IMR-90 (cell line): Measurements from ENCODE around the gene SENP6.

Experiments
- CEBPB ChIP-seq: IDR thresholded peaks from 2 replicates; pipeline ENCODE4 v1.6.1; 2012; ENCODE audit warnings: low read depth, low read length, improper control_type of control experiment
- CTCF ChIP-seq: conservative IDR thresholded peaks from 2 replicates; pipeline ENCODE4 v1.5.1; 2012; ENCODE audit warnings: mild to moderate bottlenecking, low read depth, low read length, improper control_type of control experiment
- FOS ChIP-seq: fragments of 150-350 bp; IDR thresholded peaks from 2 replicates; pipeline ENCODE4 v1.6.1; 2016; ENCODE audit warnings: low read depth, low read length
- MAFK ChIP-seq: IDR thresholded peaks from 2 replicates; pipeline ENCODE4 v1.6.1; 2012; ENCODE audit warnings: low read depth, low read length, improper control_type of control experiment
- MXI1 ChIP-seq: IDR thresholded peaks from 2 replicates; pipeline ENCODE4 v1.6.1; 2012; ENCODE audit warnings: low read depth, mild to moderate bottlenecking, low read length, moderate library complexity, borderline replicate concordance
- NFE2L2 ChIP-seq: fragments of 150-350 bp; IDR thresholded peaks from 2 replicates; pipeline ENCODE4 v1.6.1; 2016; ENCODE audit warnings: low read depth, mild to moderate bottlenecking, low read length
- POLR2A ChIP-seq: IDR thresholded peaks from 2 replicates; pipeline ENCODE4 v1.6.1; 2012; ENCODE audit warnings: mild to moderate bottlenecking, low read depth, low read length
- RAD21 ChIP-seq: IDR thresholded peaks from 2 replicates; pipeline ENCODE4 v1.6.1; 2012; ENCODE audit warnings: low read length, improper control_type of control experiment
- RCOR1 ChIP-seq: IDR thresholded peaks from 2 replicates; pipeline ENCODE4 v1.6.1; 2012; ENCODE audit warnings: mild to moderate bottlenecking, low read length, improper control_type of control experiment; ENCODE audit not compliant: insufficient replicate concordance
- SMC3 ChIP-seq: fragments of 150-350 bp; IDR thresholded peaks from 2 replicates; pipeline ENCODE4 v1.6.1; 2016; ENCODE audit warnings: low read depth, mild to moderate bottlenecking, antibody characterized with exemption, low read length, moderate library complexity

- TF ChIP-seq CTCF (no peak), RCOR1 (no peak), POLR2A (no peak), NFE2L2 (no peak), MXI1 (no peak), MAFK (no peak), FOS (no peak), CEBPB (no peak), RAD21 (no peak), SMC3 (no peak)
These were observed 55.6 kb downstream of the SENP6 start for GRCh38 chr6:75657327-75657726.
